HAP-1 (cell line): Measurements from ENCODE around the gene TPM1.
"Not testable (repeated sequence)": the region's sequence is repeated elsewhere in the genome, so short reads cannot be mapped to it uniquely, and the experiment has no call there.

Experiments used
- DNase-seq, 2 experiments: peaks; one replicate each; pipeline ENCODE4 v3.0.0-alpha.2; 2016 to 2020; ENCODE audit warnings: low spot score in 2 of 2
- H3K27me3 ChIP-seq: fragments of 250-450 bp; sonication (Bioruptor Pico); 2 replicates; pipeline ENCODE4 v1.5.1; 2020; ENCODE audit warnings: low read depth, mild to moderate bottlenecking, moderate library complexity
- H3K36me3 ChIP-seq: fragments of 250-450 bp; sonication (Bioruptor Pico); replicated peaks from 2 replicates; pipeline ENCODE4 v1.5.1; 2020; ENCODE audit warnings: mild to moderate bottlenecking
- H3K4me1 ChIP-seq: fragments of 250-450 bp; sonication (Bioruptor Pico); 2 replicates; pipeline ENCODE4 v1.5.1; 2020; ENCODE audit warnings: mild to moderate bottlenecking
- H3K4me3 ChIP-seq: fragments of 250-450 bp; sonication (Bioruptor Pico); 2 replicates; pipeline ENCODE4 v1.5.1; 2020; ENCODE audit warnings: mild to moderate bottlenecking, moderate library complexity
- H3K9me3 ChIP-seq: fragments of 250-450 bp; sonication (Bioruptor Pico); 2 replicates; pipeline ENCODE4 v1.5.1; 2020; ENCODE audit warnings: mild to moderate bottlenecking, moderate library complexity
- in situ Hi-C: fragments of 300-500 bp; cut with MboI; formaldehyde crosslinking; loops from 3 replicates; pipeline ENCODE4 v1.14.3; 2020; ENCODE audit warnings: low sequenced_read_pairs, inconsistent platforms, mixed read lengths

TPM1 gene

DNA sequence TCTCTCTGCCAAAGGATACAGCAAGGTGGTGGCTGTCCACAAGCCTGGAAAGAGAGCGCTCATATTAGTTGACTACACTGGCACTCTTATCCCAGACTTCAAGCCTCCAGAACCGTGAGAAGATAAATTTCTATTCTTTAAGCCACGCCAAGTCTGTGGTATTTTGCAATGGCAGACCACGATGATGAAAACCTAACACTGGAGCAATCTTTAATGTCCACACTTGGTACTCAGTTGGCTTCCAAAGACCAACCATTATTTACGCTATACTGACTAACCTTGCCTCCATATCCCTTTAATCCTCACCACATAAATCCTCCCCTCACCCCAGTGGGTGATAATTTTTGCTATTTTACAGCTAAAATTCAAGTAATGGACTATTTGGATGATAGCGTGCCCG is 62.2 kb downstream of the TPM1 start:
- Histone ChIP-seq H3K4me1 (no peaks in the 10 kb centered on the region), H3K4me3 (no peak overlapping the region), H3K36me3 (no peaks in the 10 kb centered on the region), H3K9me3 (peaks cover 23% of the 10 kb centered on the region; the same call in 1 of the 2 replicates), H3K27me3 (no peaks in the 10 kb centered on the region; the same call in 1 of the 2 replicates)
- in situ Hi-C loops: no loop called here
- DNase-seq: no peak

DNA sequence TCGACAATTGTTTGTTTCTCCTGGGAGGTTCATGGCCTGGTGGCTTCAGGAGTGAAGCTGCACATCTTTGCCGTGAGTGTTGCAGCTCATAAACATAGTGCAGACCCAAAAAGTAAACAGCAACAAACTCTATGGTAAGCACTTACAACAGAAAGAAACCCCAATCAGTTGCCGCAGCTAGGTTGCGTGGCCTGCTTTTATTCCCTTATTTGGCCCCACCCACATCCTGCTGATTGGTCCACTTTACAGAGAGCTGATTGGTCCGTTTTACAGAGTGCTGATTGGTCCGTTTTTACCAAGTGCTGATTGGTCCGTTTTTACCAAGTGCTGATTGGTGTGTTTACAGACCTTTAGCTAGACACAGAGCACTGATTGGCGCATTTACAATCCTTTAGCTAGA is 62.8 kb downstream of the TPM1 start:
- H3K4me1 ChIP-seq, in situ Hi-C loops, H3K4me3 ChIP-seq, DNase-seq, H3K36me3 ChIP-seq, H3K27me3 ChIP-seq: not testable (repeated sequence)
- H3K9me3 ChIP-seq: peaks cover 20% of the 10 kb centered on the region; the same call in 1 of the 2 replicates

DNA sequence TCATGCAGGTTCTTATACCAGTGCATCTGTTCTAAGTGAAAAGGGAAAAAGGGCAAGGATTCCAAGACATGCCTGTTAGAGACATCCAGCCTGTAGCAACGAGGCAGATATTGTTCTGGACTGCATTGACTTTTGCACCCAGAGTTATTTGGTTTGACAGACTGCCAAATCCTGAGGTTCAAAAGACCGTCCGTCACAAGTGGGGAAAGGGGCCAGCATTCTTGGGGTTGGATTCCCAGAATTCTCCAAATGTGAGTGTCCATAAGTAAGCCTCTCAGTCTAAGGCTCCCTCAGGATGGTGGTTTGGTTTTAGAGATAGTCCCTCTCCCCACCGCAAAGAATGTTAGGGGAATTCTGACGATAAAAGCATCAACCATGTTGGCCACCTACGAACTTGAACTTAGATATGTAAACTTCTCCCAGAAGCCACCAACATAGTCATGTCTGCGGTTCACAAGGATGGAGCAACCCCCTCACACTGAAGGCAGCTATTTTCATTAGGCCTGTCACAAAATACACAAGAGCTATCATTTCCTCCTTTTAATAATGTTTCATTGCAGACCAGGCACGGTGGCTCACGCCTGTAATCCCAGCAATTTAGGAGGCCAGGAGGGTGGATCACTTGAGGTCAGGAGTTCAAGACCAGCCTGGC is 65.5 kb downstream of the TPM1 start:
- Histone ChIP-seq H3K4me3 (no peak overlapping the region), H3K36me3 (no peaks in the 10 kb centered on the region), H3K27me3 (no peaks in the 10 kb centered on the region; the same call in 1 of the 2 replicates), H3K4me1 (no peaks in the 10 kb centered on the region), H3K9me3 (peaks cover 12% of the 10 kb centered on the region; the same call in 1 of the 2 replicates)
- no peak for DNase-seq
- in situ Hi-C loops: no loop called here

DNA sequence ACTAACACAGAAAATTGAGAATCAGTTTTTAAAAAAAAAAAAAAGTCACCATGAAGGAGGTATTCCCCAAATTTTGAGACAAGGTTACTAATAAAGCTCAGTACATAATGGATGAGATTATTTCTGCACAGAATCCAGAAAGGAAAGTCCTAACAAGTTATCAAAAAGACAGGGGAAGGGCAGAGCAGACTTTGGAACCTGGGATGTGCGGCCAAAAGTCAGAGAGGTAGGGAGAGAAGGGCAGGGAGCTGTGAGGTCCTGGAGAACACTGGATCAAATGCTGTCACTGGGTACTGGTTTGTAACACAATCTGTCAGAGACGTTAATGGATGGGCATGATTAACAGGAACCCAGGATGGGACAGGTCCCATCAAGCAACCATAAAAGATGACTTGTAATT is 67.0 kb downstream of the TPM1 start:
- in situ Hi-C loops: no loop called here
- H3K9me3 ChIP-seq: peaks cover 9% of the 10 kb centered on the region; the same call in 1 of the 2 replicates
- DNase-seq: no peak
- no peaks in the 10 kb centered on the region; the same call in 1 of the 2 replicates for H3K27me3 ChIP-seq
- H3K36me3 ChIP-seq: no peaks in the 10 kb centered on the region
- H3K4me1 ChIP-seq: no peaks in the 10 kb centered on the region
- H3K4me3 ChIP-seq: no peak overlapping the region

DNA sequence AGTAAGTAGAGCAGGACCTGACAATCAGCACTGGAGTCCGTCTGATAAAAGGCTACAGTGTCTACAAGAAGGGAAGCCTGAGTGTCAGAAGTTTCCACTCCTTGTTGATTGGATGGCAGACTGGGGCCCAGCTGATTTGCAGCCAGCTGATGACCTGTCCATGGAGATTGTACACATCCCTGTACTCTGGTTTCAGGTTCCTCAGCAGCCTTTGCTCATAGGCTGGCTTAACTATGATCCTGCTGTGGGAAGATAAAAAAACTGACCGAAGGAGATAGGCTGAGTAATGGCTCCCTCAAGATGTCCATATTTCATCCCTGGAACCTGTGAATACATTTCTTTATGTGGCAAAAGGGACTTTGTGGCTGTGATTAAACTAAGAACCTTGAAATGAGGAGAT is 67.4 kb downstream of the TPM1 start:
- no peaks in the 10 kb centered on the region; the same call in 1 of the 2 replicates for H3K27me3 ChIP-seq
- no peaks in the 10 kb centered on the region for H3K36me3 ChIP-seq
- in situ Hi-C loops: no loop called here
- H3K4me3 ChIP-seq: no peak overlapping the region
- peaks cover 8% of the 10 kb centered on the region; the same call in 1 of the 2 replicates for H3K9me3 ChIP-seq
- no peak for DNase-seq
- H3K4me1 ChIP-seq: no peaks in the 10 kb centered on the region

DNA sequence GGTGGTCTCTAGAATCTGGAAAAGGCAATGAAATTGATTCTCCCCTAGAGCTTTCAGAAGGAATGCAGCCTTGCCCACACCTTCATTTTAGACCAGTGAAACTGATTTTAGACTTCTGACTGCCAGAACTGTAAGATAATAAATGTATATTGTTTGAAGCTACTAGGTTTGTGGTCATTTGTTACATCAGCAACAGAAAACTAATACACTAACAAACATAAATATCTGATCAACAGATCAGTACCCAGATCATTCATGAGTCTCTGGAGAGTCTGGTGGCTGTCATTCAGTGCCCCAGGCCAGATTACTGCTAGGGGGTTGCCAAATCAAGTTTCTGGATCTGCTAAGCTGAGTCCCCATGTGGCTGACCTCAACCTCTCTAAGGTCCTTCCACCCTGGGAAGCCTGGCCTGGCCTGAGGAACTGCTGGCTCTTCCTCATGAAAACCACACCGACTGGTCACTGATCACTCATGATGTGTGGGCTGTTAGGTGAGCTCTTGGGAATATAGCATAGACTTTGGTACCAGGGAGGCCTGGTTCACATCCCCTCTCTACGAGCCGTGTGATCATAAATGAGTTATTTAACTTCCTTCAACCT is 68.0 kb downstream of the TPM1 start:
- Histone ChIP-seq H3K4me1 (no peaks in the 10 kb centered on the region), H3K4me3 (no peak overlapping the region), H3K9me3 (peaks cover 3% of the 10 kb centered on the region; the same call in 1 of the 2 replicates), H3K36me3 (no peaks in the 10 kb centered on the region), H3K27me3 (no peaks in the 10 kb centered on the region)
- in situ Hi-C loops: no loop called here
- DNase-seq: no peak

DNA sequence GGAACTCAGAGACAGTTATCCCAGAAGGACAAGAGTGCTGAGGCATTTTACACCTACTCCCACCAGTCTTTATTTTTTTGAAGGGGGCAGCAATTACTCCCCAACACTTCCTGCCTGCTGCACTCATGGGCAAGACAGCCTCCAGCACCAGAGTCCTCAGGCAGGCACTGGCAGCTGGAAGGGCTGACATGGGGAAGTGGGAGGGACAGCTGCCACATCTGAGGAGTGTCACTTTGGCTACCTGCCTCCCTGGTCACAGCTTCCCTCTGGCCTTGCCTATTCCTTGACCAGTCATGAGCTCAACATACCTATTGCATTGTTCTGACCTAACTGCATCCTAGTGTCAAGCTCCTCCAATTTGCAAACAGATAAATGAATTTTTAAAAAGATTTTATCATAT is 68.9 kb downstream of the TPM1 start:
- DNase-seq: no peak
- Histone ChIP-seq H3K4me3 (no peak overlapping the region), H3K36me3 (no peaks in the 10 kb centered on the region), H3K27me3 (no peaks in the 10 kb centered on the region), H3K9me3 (peaks cover 2% of the 10 kb centered on the region; the same call in 1 of the 2 replicates), H3K4me1 (no peaks in the 10 kb centered on the region)
- in situ Hi-C loops: no loop called here

DNA sequence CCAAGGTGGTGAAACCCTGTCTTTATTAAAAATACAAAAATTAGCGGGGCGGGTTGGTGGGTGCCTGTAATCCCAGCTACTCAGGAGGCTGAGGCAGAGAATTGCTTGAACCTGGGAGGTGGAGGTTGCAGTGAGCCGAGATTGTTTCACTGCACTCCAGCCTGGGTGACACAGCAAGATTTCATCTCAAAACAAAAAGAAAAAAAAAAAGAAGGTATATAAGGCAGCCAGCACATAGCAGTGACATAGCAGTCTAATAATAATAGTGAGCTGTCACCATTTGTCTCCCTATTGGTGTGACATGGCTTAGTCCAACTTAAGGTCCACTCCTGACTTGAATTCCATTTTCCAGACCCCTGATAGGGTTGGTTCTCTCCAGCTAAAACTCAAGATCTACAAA is 70.3 kb downstream of the TPM1 start:
- H3K4me3 ChIP-seq: no peak overlapping the region
- no peaks in the 10 kb centered on the region for H3K9me3 ChIP-seq
- H3K36me3 ChIP-seq: no peaks in the 10 kb centered on the region
- in situ Hi-C loops: no loop called here
- H3K4me1 ChIP-seq: no peaks in the 10 kb centered on the region
- H3K27me3 ChIP-seq: no peaks in the 10 kb centered on the region; the same call in 1 of the 2 replicates
- no peak for DNase-seq

DNA sequence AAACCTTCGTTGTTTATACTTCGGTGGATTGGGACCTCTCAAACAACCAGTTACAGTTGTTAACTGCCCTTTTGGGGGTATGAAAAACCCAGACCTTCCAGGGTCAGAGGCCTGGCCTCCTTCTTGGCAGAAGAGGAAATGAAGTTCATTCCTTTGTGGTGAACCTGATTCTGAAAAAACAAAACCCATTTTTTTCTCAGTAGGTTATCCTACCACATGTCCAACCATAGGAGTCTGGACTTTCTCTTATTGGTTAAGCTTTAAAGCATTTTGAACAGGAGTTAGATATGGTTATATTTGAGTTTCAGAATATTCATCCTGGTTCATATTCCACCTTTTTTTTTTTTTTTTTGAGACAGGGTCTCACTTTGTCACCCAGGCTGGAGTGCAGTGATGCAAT is 71.9 kb downstream of the TPM1 start:
- H3K36me3 ChIP-seq: no peaks in the 10 kb centered on the region
- H3K27me3 ChIP-seq: no peaks in the 10 kb centered on the region; the same call in 1 of the 2 replicates
- H3K9me3 ChIP-seq: peaks cover 5% of the 10 kb centered on the region
- DNase-seq: no peak
- no peaks in the 10 kb centered on the region for H3K4me1 ChIP-seq
- H3K4me3 ChIP-seq: no peak overlapping the region
- in situ Hi-C loops: no loop called here
